ENCODE measurements around the gene BOLA3. TPM values are rescaled to one million over a fixed set of nuclear protein-coding genes. Genes with fewer than 3 reads are reported as not detected.

Gene BOLA3
- total and polyA plus RNA-seq, 2 of the 4 experiments (the other 2 are of a cell fraction): 13.3 to 39.5 TPM

DNA sequence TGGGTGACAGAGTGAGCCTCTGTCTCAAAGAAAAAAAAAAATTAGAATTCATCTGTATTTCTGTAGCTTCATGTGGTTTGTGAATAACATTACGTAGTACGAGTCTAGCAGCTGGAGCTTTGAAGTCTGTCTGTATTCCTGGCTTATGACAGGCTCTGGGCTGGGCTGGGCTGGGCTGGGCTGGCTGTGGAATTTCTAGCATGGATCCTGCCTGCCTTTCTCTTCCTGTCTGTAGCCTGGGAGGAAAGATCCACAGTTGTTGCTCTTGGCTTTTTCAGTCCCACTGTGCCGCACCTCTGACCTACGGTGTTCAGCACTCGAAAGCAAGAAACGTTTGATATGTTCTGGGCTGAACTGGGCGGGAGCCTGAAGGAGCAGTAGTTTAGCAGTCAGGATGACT is 55.4 kb downstream of the BOLA3 start:
- BruUV-seq (replicated peaks): no TSS peak
- H3K27ac ChIP-seq (ENCODE audit: insufficient read depth, low read length): no peak overlapping the region
- no peaks in the 10 kb centered on the region for H3K9me1 ChIP-seq (ENCODE audit: insufficient read depth, low read length)
- dilution Hi-C loops (cut with HindIII; ENCODE audit: low sequenced_read_pairs, unreplicated experiment) (no loop called here), intact Hi-C loops (cut with micrococcal nuclease) (no loop called here), in situ Hi-C loops (cut with MboI; ENCODE audit: low sequenced_read_pairs) (no loop called here)
- no peak overlapping the region for H2BK20ac ChIP-seq (ENCODE audit: low read depth, low read length)
- POLR2A ChIA-PET (ENCODE audit: unreplicated experiment): interaction anchor here (0.6 kb wide), 1 partner anchor 28 kb away, joined by 14 read pairs; no protein-coding TSS in a partner anchor
- H3K23ac ChIP-seq (ENCODE audit: low read depth, low read length): no peak overlapping the region
- CTCF ChIA-PET: no interaction called here
- WGBS, 2 experiments (ENCODE audit: extremely low coverage in 2 of 2, insufficient read length in 1 of 2): 90% methylated on average over 3 of the region's 7 CpGs; no CpG with 5 or more reads in 1 of the 2 experiments
- H3K4me3 ChIP-seq (ENCODE audit: insufficient read depth, low read depth, low read length): no peak overlapping the region
- no peaks in the 10 kb centered on the region; a peak in 2 of 4 replicates for H3K79me1 ChIP-seq (ENCODE audit: low read depth in 1 of 2, low read length in 2 of 2)
- peaks cover 50% of the 10 kb centered on the region for H3K36me3 ChIP-seq (ENCODE audit: control insufficient read depth, insufficient read depth, low read length)
- H2AFZ ChIP-seq (replicated peaks; ENCODE audit: low read length, poor library complexity): no peak overlapping the region
- no peaks in the 10 kb centered on the region for H4K20me1 ChIP-seq (ENCODE audit: insufficient read depth, low read length)
- H4K91ac ChIP-seq (ENCODE audit: insufficient read depth, low read depth, low read length): no peak overlapping the region
- TF ChIP-seq MAFK (IDR thresholded peaks at IDR 0.05; ENCODE audit: low read depth, low read length) (no peak), POLR2A (IDR thresholded peaks at IDR 0.05; ENCODE audit: low read depth, low read length) (no peak), RCOR1 (IDR thresholded peaks at IDR 0.05; ENCODE audit: insufficient replicate concordance, low read length) (no peak), RFX5 (IDR thresholded peaks at IDR 0.05; ENCODE audit: low read depth, low read length) (no peak), SMC3 (IDR thresholded peaks at IDR 0.05; ENCODE audit: low read depth, low read length) (no peak), FOS (IDR thresholded peaks at IDR 0.05; ENCODE audit: low read depth, low read length) (no peak), MXI1 (IDR thresholded peaks at IDR 0.05; ENCODE audit: borderline replicate concordance, low read depth, low read length) (no peak), CEBPB (IDR thresholded peaks at IDR 0.05; ENCODE audit: low read depth, low read length) (no peak), NFE2L2 (IDR thresholded peaks at IDR 0.05; ENCODE audit: low read depth, low read length) (no peak), MAZ (IDR thresholded peaks at IDR 0.05; ENCODE audit: borderline replicate concordance, low read depth, low read length) (no peak)
- TF ChIP-seq, protein P1, sequence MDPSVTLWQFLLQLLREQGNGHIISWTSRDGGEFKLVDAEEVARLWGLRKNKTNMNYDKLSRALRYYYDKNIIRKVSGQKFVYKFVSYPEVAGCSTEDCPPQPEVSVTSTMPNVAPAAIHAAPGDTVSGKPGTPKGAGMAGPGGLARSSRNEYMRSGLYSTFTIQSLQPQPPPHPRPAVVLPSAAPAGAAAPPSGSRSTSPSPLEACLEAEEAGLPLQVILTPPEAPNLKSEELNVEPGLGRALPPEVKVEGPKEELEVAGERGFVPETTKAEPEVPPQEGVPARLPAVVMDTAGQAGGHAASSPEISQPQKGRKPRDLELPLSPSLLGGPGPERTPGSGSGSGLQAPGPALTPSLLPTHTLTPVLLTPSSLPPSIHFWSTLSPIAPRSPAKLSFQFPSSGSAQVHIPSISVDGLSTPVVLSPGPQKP (IDR thresholded peaks at IDR 0.05; ENCODE audit: borderline replicate concordance, low read depth, low read length): no peak
- TF ChIP-seq, protein P2, sequence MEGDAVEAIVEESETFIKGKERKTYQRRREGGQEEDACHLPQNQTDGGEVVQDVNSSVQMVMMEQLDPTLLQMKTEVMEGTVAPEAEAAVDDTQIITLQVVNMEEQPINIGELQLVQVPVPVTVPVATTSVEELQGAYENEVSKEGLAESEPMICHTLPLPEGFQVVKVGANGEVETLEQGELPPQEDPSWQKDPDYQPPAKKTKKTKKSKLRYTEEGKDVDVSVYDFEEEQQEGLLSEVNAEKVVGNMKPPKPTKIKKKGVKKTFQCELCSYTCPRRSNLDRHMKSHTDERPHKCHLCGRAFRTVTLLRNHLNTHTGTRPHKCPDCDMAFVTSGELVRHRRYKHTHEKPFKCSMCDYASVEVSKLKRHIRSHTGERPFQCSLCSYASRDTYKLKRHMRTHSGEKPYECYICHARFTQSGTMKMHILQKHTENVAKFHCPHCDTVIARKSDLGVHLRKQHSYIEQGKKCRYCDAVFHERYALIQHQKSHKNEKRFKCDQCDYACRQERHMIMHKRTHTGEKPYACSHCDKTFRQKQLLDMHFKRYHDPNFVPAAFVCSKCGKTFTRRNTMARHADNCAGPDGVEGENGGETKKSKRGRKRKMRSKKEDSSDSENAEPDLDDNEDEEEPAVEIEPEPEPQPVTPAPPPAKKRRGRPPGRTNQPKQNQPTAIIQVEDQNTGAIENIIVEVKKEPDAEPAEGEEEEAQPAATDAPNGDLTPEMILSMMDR (conservative IDR thresholded peaks at IDR 0.05; ENCODE audit: low read depth, low read length): no peak
- no peak overlapping the region for H3K56ac ChIP-seq (ENCODE audit: extremely low read depth, insufficient read depth, low read length)
- no peak overlapping the region for H2BK120ac ChIP-seq (ENCODE audit: low read depth, low read length)
- no peak overlapping the region for H2BK15ac ChIP-seq (ENCODE audit: low read depth, low read length)
- H2BK5ac ChIP-seq (ENCODE audit: low read depth, low read length, poor library complexity, severe bottlenecking): no peak overlapping the region
- no peak overlapping the region for H3K18ac ChIP-seq (ENCODE audit: low read depth, low read length)
- no peak overlapping the region for H4K8ac ChIP-seq (ENCODE audit: low read depth in 2 of 2, low read length in 2 of 2)
- H3K27me3 ChIP-seq (ENCODE audit: control insufficient read depth, insufficient read depth, low read length): no peaks in the 10 kb centered on the region
- no peak overlapping the region for H2AK9ac ChIP-seq (replicated peaks; ENCODE audit: low read depth, low read length, poor library complexity)
- no peak overlapping the region for H3K14ac ChIP-seq (replicated peaks; ENCODE audit: low read depth, low read length)
- no peaks in the 10 kb centered on the region for H3K9me3 ChIP-seq (ENCODE audit: control insufficient read depth, insufficient read depth, low read length)
- no peak overlapping the region for H3K9ac ChIP-seq (ENCODE audit: low read depth, low read length)
- no peak overlapping the region for H3K4ac ChIP-seq (ENCODE audit: low read depth, low read length)
- no peak overlapping the region for H3K4me2 ChIP-seq (ENCODE audit: low read depth, low read length)
- no peaks in the 10 kb centered on the region for H3K4me1 ChIP-seq (ENCODE audit: control insufficient read depth, insufficient read depth, low read length)
- H2AK5ac ChIP-seq (ENCODE audit: low read depth, low read length): no peak overlapping the region
- DNase-seq (no peak), ATAC-seq (ENCODE audit: low read depth) (no peak)
- H4K5ac ChIP-seq (ENCODE audit: low read depth, low read length): no peak overlapping the region
